Neuronal stem cell (in vitro differentiated cells): ENCODE data around the gene FHOD3.

ENCODE experiments used
- DNase-seq: peaks from one replicate; pipeline ENCODE4 v3.0.0-alpha.2; 2013; ENCODE audit warnings: low spot score
- H2AFZ ChIP-seq: one replicate; pipeline ENCODE4 v1.6.1; 2013; ENCODE audit warnings: mild to moderate bottlenecking, low read length, inconsistent platforms
- H2AK5ac ChIP-seq: 2 replicates; pipeline ENCODE4 v1.6.1; 2013; ENCODE audit warnings: low read depth, mild to moderate bottlenecking, inconsistent platforms, low read length, moderate library complexity, mixed read lengths
- H2BK120ac ChIP-seq: 2 replicates; pipeline ENCODE4 v1.6.1; 2013; ENCODE audit warnings: low read depth, mild to moderate bottlenecking, inconsistent platforms, low read length, moderate library complexity, mixed read lengths
- H2BK12ac ChIP-seq: one replicate; pipeline ENCODE4 v1.6.1; 2013; ENCODE audit warnings: low read length, inconsistent platforms
- H2BK15ac ChIP-seq: 2 replicates; pipeline ENCODE4 v1.6.1; 2013; ENCODE audit warnings: mild to moderate bottlenecking, low read length, inconsistent platforms, mixed read lengths
- H2BK5ac ChIP-seq: one replicate; pipeline ENCODE4 v1.6.1; 2013; ENCODE audit warnings: inconsistent platforms, mild to moderate bottlenecking, low read length, moderate library complexity
- H3K14ac ChIP-seq: one replicate; pipeline ENCODE4 v1.6.1; 2013; ENCODE audit warnings: low read length, inconsistent platforms
- H3K18ac ChIP-seq: 2 replicates; pipeline ENCODE4 v1.6.1; 2013; ENCODE audit warnings: low read length, inconsistent platforms
- H3K23ac ChIP-seq: 2 replicates; pipeline ENCODE4 v1.6.1; 2013; ENCODE audit warnings: low read depth, mild to moderate bottlenecking, mixed read lengths, low read length, inconsistent platforms; ENCODE audit not compliant: poor library complexity
- H3K27ac ChIP-seq: replicated peaks from 3 replicates; pipeline ENCODE4 v1.5.1; 2013; ENCODE audit warnings: low read length, inconsistent platforms
- H3K27me3 ChIP-seq, 3 experiments: 2 replicates each; pipeline ENCODE4 v1.6.1; 2013; ENCODE audit warnings: low read length in 3 of 3, mild to moderate bottlenecking in 2 of 3, inconsistent platforms in 1 of 3, low read depth in 1 of 3, mixed read lengths in 1 of 3, moderate library complexity in 1 of 3; ENCODE audit not compliant: control insufficient read depth in 3 of 3, insufficient read depth in 3 of 3
- H3K36me3 ChIP-seq, 2 donors: replicated peaks in 1 of 2; 2 replicates each; pipeline ENCODE4 v1.6.1; 2013; ENCODE audit warnings: low read length in 2 of 2; ENCODE audit not compliant: control insufficient read depth in 2 of 2, insufficient read depth in 2 of 2
- H3K4ac ChIP-seq: 2 replicates; pipeline ENCODE4 v1.6.1; 2013; ENCODE audit warnings: inconsistent platforms, mild to moderate bottlenecking, low read length, moderate library complexity
- H3K4me1 ChIP-seq, 2 donors: 1 replicate in 1 of 2; 2 replicates in 1 of 2; pipeline ENCODE4 v1.6.1; 2013; ENCODE audit warnings: low read length in 2 of 2, low read depth in 1 of 2; ENCODE audit not compliant: control insufficient read depth in 2 of 2, insufficient read depth in 1 of 2
- H3K4me2 ChIP-seq: one replicate; pipeline ENCODE4 v1.6.1; 2013; ENCODE audit warnings: mild to moderate bottlenecking, low read length, inconsistent platforms; ENCODE audit not compliant: insufficient read depth, poor library complexity, severe bottlenecking
- H3K4me3 ChIP-seq, 2 donors: 2 replicates each; pipeline ENCODE4 v1.5.1; 2013; ENCODE audit warnings: low read length in 2 of 2, mild to moderate bottlenecking in 2 of 2, inconsistent platforms in 1 of 2, moderate library complexity in 1 of 2
- H3K79me1 ChIP-seq: one replicate; pipeline ENCODE4 v1.6.1; 2013; ENCODE audit warnings: low read depth, mild to moderate bottlenecking, inconsistent platforms, low read length, moderate library complexity
- H3K9ac ChIP-seq: one replicate; pipeline ENCODE4 v1.6.1; 2013; ENCODE audit warnings: mild to moderate bottlenecking, low read depth, low read length, inconsistent platforms; ENCODE audit not compliant: poor library complexity
- H3K9me3 ChIP-seq, 2 donors: replicated peaks in 1 of 2; 2 replicates each; pipeline versions ENCODE3 to v1.6.1; 2013; ENCODE audit warnings: low read length in 2 of 2, mild to moderate bottlenecking in 2 of 2, inconsistent platforms in 1 of 2, low read depth in 1 of 2, mixed read lengths in 1 of 2, moderate library complexity in 1 of 2; ENCODE audit not compliant: control insufficient read depth in 2 of 2, insufficient read depth in 1 of 2
- H4K8ac ChIP-seq: one replicate; pipeline ENCODE4 v1.6.1; 2013; ENCODE audit warnings: low read depth, mild to moderate bottlenecking, inconsistent platforms, low read length, moderate library complexity
- H4K91ac ChIP-seq: one replicate; pipeline ENCODE4 v1.6.1; 2013; ENCODE audit warnings: low read length, low read depth, mild to moderate bottlenecking, inconsistent platforms; ENCODE audit not compliant: poor library complexity
- WGBS, 2 donors: extraction: QIAGEN DNeasy Blood & Tissue Kit; methylation state at CpG; one replicate each; pipeline ENCODE4 v1.1.7; 2013; ENCODE audit warnings: missing lambda C conversion rate in 2 of 2, mixed read lengths in 1 of 2; ENCODE audit not compliant: insufficient read length in 2 of 2, insufficient replicate concordance in 1 of 2; ENCODE audit errors: extremely low coverage in 2 of 2; 5-methylcytosine and 5-hydroxymethylcytosine counted together

The FHOD3 gene

GRCh38 chr18:36284268-36284667 is 13.2 kb upstream of the FHOD3 start:
- no peak overlapping the region for H3K4me2 ChIP-seq

GRCh38 chr18:36284671-36285295 is 12.7 kb upstream of the FHOD3 start:
- no peak overlapping the region for H3K4me3 ChIP-seq
- 100% methylated on average over 1 of the region's 6 CpGs; no CpG with 5 or more reads in 1 of the 2 donors for WGBS, 2 donors
- DNase-seq, result peak; percentile 73
- H2BK12ac ChIP-seq, result no peak overlapping the region
- H4K91ac ChIP-seq, result no peak overlapping the region
- no peak overlapping the region for H2BK5ac ChIP-seq
- H3K36me3 ChIP-seq, result no peaks in the 10 kb centered on the region
- H3K9me3 ChIP-seq, result peaks cover 0 to 3% of the 10 kb centered on the region in 2 donors
- H3K79me1 ChIP-seq, result no peaks in the 10 kb centered on the region
- no peak overlapping the region for H3K9ac ChIP-seq
- peak overlapping the region; percentile 30 for H2AFZ ChIP-seq
- H3K18ac ChIP-seq, result no peak overlapping the region
- no peak overlapping the region for H2BK15ac ChIP-seq
- no peak overlapping the region for H3K4ac ChIP-seq
- no peak overlapping the region for H3K23ac ChIP-seq
- H3K27me3 ChIP-seq, result peaks cover 0 to 15% (median 0%) of the 10 kb centered on the region in 3 experiments
- H3K4me1 ChIP-seq, result no peaks in the 10 kb centered on the region
- no peak overlapping the region for H3K4me2 ChIP-seq
- no peak overlapping the region for H2BK120ac ChIP-seq
- H3K27ac ChIP-seq, result no peak overlapping the region
- H4K8ac ChIP-seq, result no peak overlapping the region
- no peak overlapping the region for H3K14ac ChIP-seq
- H2AK5ac ChIP-seq, result no peak overlapping the region

More at GRCh38 chr18:36284268-36284667, 13.2 kb upstream of the FHOD3 start:
- no peak overlapping the region for H3K14ac ChIP-seq
- H3K4me3 ChIP-seq, result no peak overlapping the region
- H3K9me3 ChIP-seq, result no peaks in the 10 kb centered on the region
- no peak for DNase-seq
- H2AFZ ChIP-seq, result peak overlapping the region; percentile 30
- H3K79me1 ChIP-seq, result no peaks in the 10 kb centered on the region
- no peak overlapping the region for H3K9ac ChIP-seq
- no peak overlapping the region for H2BK12ac ChIP-seq
- H2BK5ac ChIP-seq, result no peak overlapping the region
- H3K27me3 ChIP-seq, result peaks cover 0 to 17% (median 0%) of the 10 kb centered on the region in 3 experiments
- no peak overlapping the region for H2AK5ac ChIP-seq
- no peak overlapping the region for H3K23ac ChIP-seq
- H4K8ac ChIP-seq, result no peak overlapping the region
- H3K4ac ChIP-seq, result no peak overlapping the region
- whole genome bisulfite sequencing, 2 donors, result no CpG with 5 or more reads among the region's 4 CpGs
- H3K4me1 ChIP-seq, result no peaks in the 10 kb centered on the region
- no peaks in the 10 kb centered on the region for H3K36me3 ChIP-seq
- H4K91ac ChIP-seq, result no peak overlapping the region
- no peak overlapping the region for H3K27ac ChIP-seq
- H2BK120ac ChIP-seq, result no peak overlapping the region
- H3K18ac ChIP-seq, result no peak overlapping the region
- peak overlapping the region; percentile 3 for H2BK15ac ChIP-seq

GRCh38 chr18:36287653-36288052 is 9.9 kb upstream of the FHOD3 start:
- H4K8ac ChIP-seq, result no peak overlapping the region
- H3K4ac ChIP-seq, result no peak overlapping the region
- no peak overlapping the region for H2BK12ac ChIP-seq
- H3K9ac ChIP-seq, result no peak overlapping the region
- H3K4me3 ChIP-seq, result no peak overlapping the region
- no peak overlapping the region for H2BK5ac ChIP-seq
- no peak overlapping the region for H2AFZ ChIP-seq
- H3K27ac ChIP-seq, result no peak overlapping the region
- H3K14ac ChIP-seq, result no peak overlapping the region
- H3K36me3 ChIP-seq, result no peaks in the 10 kb centered on the region
- DNase-seq, result no peak
- H3K4me2 ChIP-seq, result no peak overlapping the region
- H3K9me3 ChIP-seq, result peaks cover 0 to 3% of the 10 kb centered on the region in 2 donors
- no peak overlapping the region for H2BK15ac ChIP-seq
- H2AK5ac ChIP-seq, result no peak overlapping the region
- WGBS, 2 donors, result no CpG with 5 or more reads among the region's 2 CpGs
- H3K4me1 ChIP-seq, result no peaks in the 10 kb centered on the region
- no peak overlapping the region for H2BK120ac ChIP-seq
- H3K27me3 ChIP-seq, result no peaks in the 10 kb centered on the region
- H3K18ac ChIP-seq, result no peak overlapping the region
- H4K91ac ChIP-seq, result no peak overlapping the region
- H3K23ac ChIP-seq, result no peak overlapping the region
- H3K79me1 ChIP-seq, result no peaks in the 10 kb centered on the region

- Histone ChIP-seq H3K18ac (no peak overlapping the region), H2AFZ (no peak overlapping the region), H4K91ac (no peak overlapping the region), H3K4me1 (no peaks in the 10 kb centered on the region), H2BK5ac (no peak overlapping the region), H3K79me1 (no peaks in the 10 kb centered on the region), H3K36me3 (no peaks in the 10 kb centered on the region), H3K14ac (no peak overlapping the region), H3K4ac (no peak overlapping the region), H3K4me3 (no peak overlapping the region), H2BK15ac (no peak overlapping the region), H3K27ac (no peak overlapping the region), H3K27me3 (no peaks in the 10 kb centered on the region), H2BK12ac (no peak overlapping the region), H3K9ac (no peak overlapping the region), H3K9me3 (peaks cover 0 to 3% of the 10 kb centered on the region in 2 donors), H3K4me2 (no peak overlapping the region), H2BK120ac (no peak overlapping the region), H2AK5ac (no peak overlapping the region), H4K8ac (no peak overlapping the region), H3K23ac (no peak overlapping the region)
- DNase-seq, result no peak
Observed at GRCh38 chr18:36288689-36289088, 8.8 kb upstream of the FHOD3 start.
